Spleen (tissue), 7 donors: ENCODE data around the gene TMSB4X.

ENCODE experiments used
- POLR2AphosphoS5 ChIP-seq, 3 donors: sonication (generic); formaldehyde crosslinking; IDR thresholded peaks; one replicate each; pipeline ENCODE4 v1.5.1; 2017; ENCODE audit warnings: antibody characterized with exemption in 3 of 3
- TF ChIP-seq, protein P1 (sequence below), 11 experiments: fragments of 200-600 bp in 7 of 11; fragments of 450-650 bp in 4 of 11; sonication (generic) in 4 of 11; IDR thresholded peaks in 8 of 11; conservative IDR thresholded peaks in 3 of 11; 1 replicate in 7 of 11; 2 replicates in 4 of 11; pipeline versions ENCODE4 v1.4.0 to v1.8.0; 2016 to 2021; ENCODE audit warnings: antibody characterized with exemption in 11 of 11, inconsistent platforms in 4 of 11, mild to moderate bottlenecking in 1 of 11
- donor health status: DM: no; HTN: no; CAD: no; lungs with moderate emphysema.
- donor health status: DM: no; HTN: no; CAD: no.
- donor health status: DM: no; HTN: no; CAD: no.

DNA sequence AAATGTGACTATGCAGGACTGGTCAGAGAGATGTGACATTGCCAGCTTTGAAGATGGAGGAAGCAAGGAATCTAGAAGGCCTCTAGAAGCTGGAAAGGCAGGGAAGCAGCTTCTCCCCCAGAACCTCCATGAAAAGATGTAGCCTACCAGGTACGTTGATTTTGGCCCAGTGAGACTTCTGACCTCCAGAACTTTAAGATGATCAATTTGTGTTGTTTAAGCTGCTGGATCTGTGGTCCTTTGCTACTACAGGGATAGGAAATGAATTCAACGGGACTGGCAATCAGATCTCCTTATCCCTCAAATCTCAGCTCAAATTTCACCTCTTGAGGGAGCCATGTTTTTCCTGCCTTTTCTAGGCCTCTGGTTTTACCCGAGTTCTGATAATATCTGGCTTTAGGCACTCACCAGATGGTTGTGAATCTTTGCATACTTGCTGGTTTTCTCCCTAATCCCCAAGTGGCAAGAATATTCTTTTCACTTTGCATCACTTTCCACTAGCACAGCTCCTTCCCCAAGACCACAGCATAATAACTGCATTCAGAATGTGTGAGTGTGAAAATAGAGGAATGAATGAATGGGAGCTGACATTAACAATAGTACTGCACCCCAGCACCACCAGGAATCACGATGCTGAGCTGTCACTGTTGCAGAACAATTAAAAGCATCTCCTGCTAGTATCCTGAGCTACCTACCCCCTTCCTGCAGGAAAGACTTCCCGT, 25.5 kb upstream of the TMSB4X start:
- TF ChIP-seq, protein P1, sequence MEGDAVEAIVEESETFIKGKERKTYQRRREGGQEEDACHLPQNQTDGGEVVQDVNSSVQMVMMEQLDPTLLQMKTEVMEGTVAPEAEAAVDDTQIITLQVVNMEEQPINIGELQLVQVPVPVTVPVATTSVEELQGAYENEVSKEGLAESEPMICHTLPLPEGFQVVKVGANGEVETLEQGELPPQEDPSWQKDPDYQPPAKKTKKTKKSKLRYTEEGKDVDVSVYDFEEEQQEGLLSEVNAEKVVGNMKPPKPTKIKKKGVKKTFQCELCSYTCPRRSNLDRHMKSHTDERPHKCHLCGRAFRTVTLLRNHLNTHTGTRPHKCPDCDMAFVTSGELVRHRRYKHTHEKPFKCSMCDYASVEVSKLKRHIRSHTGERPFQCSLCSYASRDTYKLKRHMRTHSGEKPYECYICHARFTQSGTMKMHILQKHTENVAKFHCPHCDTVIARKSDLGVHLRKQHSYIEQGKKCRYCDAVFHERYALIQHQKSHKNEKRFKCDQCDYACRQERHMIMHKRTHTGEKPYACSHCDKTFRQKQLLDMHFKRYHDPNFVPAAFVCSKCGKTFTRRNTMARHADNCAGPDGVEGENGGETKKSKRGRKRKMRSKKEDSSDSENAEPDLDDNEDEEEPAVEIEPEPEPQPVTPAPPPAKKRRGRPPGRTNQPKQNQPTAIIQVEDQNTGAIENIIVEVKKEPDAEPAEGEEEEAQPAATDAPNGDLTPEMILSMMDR (IDR thresholded peaks at IDR 0.05 in 8 of 11, conservative IDR thresholded peaks at IDR 0.05 in 3 of 11) = no peak
- TF ChIP-seq POLR2AphosphoS5 (IDR thresholded peaks at IDR 0.05) = no peak
